ENCODE data around the gene PTPRK. TPM values are rescaled to one million over a fixed set of nuclear protein-coding genes. Genes with fewer than 3 reads are reported as not detected.

The PTPRK gene
- total and polyA plus RNA-seq, 2 donors (not counting 1 experiment from before 2014, with no cell fraction given), result 16.2 to 18.7 TPM

DNA sequence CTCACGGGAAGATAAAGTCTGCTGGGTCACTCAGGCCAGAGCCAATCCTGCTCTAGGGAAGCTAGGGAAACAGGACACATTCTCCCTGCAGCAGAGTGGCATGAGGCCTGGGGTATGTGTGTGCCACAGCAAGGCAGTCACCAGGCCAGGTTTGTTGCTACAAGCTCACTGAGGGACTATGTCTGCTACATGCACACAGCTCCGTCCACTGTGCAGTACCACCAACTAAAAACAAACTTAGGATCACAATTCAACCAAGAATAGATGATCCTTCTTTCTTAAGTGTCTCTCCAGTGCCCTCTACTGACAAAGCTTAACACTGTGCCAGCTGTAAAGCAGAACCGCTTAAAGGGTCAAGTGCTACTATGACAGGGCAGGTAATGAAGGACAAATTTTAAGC, 192.5 kb downstream of the PTPRK start:
- Histone ChIP-seq H2AFZ (ENCODE audit: insufficient read depth, low read depth, low read length, poor library complexity, severe bottlenecking) (no peak overlapping the region), H3K36me3 (replicated peaks in 1 of 2; ENCODE audit: control extremely low read depth in 1 of 2, control insufficient read depth in 1 of 2, extremely low read depth in 1 of 2, insufficient read depth in 2 of 2, low read length in 1 of 2) (no peaks in the 10 kb centered on the region), H4K20me1 (ENCODE audit: control insufficient read depth, insufficient read depth, low read length, poor library complexity, severe bottlenecking) (no peaks in the 10 kb centered on the region), H3K4me3 (ENCODE audit: control extremely low read depth in 1 of 5, extremely low read depth in 1 of 5, insufficient read depth in 1 of 5, low read depth in 2 of 5, low read length in 4 of 5) (no peak overlapping the region), H3K4me1 (ENCODE audit: control insufficient read depth in 2 of 2, insufficient read depth in 2 of 2, low read length in 2 of 2) (no peaks in the 10 kb centered on the region), H3K4me2 (replicated peaks; ENCODE audit: low read depth, low read length, poor library complexity, severe bottlenecking) (no peak overlapping the region), H3K27me3 (replicated peaks in 1 of 4; ENCODE audit: control extremely low read depth in 1 of 4, control insufficient read depth in 3 of 4, insufficient read depth in 4 of 4, low read length in 3 of 4) (no peaks in the 10 kb centered on the region), H3K27ac (ENCODE audit: low read length in 2 of 2) (no peak overlapping the region), H3K9me3 (ENCODE audit: control extremely low read depth in 1 of 3, control insufficient read depth in 2 of 3, insufficient read depth in 1 of 3, low read length in 2 of 3) (no peaks in the 10 kb centered on the region), H3K79me2 (ENCODE audit: control insufficient read depth, insufficient read depth, low read length) (no peaks in the 10 kb centered on the region), H3K9ac (ENCODE audit: low read length) (no peak overlapping the region)
- H3K4me1 Mint-ChIP-seq, result no peaks in the 10 kb centered on the region
- H3K9me3 Mint-ChIP-seq (ENCODE audit: insufficient read depth), result no peaks in the 10 kb centered on the region
- H3K27ac Mint-ChIP-seq, result no peak overlapping the region
- ATAC-seq (ENCODE audit: low read depth) (no peak), DNase-seq (peak; percentile 49)
- no peaks in the 10 kb centered on the region for H3K27me3 Mint-ChIP-seq
- ChIA-PET POLR2A (no interaction called here), CTCF (interaction anchor here (0.5 to 3.1 kb wide), 11 partner anchors 8 to 1247 kb away, joined by 3 to 27 read pairs (median 3); no protein-coding TSS in a partner anchor)
- H3K4me3 Mint-ChIP-seq, result no peak overlapping the region
- TF ChIP-seq, protein P1, sequence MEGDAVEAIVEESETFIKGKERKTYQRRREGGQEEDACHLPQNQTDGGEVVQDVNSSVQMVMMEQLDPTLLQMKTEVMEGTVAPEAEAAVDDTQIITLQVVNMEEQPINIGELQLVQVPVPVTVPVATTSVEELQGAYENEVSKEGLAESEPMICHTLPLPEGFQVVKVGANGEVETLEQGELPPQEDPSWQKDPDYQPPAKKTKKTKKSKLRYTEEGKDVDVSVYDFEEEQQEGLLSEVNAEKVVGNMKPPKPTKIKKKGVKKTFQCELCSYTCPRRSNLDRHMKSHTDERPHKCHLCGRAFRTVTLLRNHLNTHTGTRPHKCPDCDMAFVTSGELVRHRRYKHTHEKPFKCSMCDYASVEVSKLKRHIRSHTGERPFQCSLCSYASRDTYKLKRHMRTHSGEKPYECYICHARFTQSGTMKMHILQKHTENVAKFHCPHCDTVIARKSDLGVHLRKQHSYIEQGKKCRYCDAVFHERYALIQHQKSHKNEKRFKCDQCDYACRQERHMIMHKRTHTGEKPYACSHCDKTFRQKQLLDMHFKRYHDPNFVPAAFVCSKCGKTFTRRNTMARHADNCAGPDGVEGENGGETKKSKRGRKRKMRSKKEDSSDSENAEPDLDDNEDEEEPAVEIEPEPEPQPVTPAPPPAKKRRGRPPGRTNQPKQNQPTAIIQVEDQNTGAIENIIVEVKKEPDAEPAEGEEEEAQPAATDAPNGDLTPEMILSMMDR (IDR thresholded peaks at IDR 0.05), result peak; percentile 62
- TF ChIP-seq EZH2 (IDR thresholded peaks at IDR 0.05; ENCODE audit: borderline replicate concordance, insufficient read depth, low read depth, low read length, poor library complexity, severe bottlenecking), result no peak
- WGBS (ENCODE audit: insufficient coverage), result 88% methylated on average over 2 of the region's 3 CpGs
- intact Hi-C loops (cut with micrococcal nuclease), result no loop called here

DNA sequence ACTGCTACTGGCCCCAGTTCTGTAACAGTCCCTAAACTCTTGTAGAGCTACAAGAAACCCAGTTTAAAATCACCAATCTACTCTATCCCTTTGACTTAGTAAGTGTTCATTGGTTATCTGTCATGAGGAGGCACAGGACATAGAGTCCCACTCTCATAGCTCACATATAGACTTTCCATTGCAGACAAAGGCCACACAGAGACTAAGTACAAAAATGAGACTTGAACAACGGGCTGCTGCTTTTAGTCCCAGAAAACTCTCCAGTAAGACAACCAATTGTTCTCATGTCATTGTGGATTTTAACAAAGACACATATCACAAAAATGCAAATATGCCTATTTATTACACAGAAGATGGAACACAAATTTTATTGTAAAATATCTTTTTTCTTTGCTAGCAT, 197.4 kb downstream of the PTPRK start:
- H4K20me1 ChIP-seq (ENCODE audit: control insufficient read depth, insufficient read depth, low read length, poor library complexity, severe bottlenecking), result no peaks in the 10 kb centered on the region
- no peaks in the 10 kb centered on the region for H3K4me1 ChIP-seq (ENCODE audit: control insufficient read depth in 2 of 2, insufficient read depth in 2 of 2, low read length in 2 of 2)
- H3K4me1 Mint-ChIP-seq, result no peaks in the 10 kb centered on the region
- no peak overlapping the region for H3K4me2 ChIP-seq (replicated peaks; ENCODE audit: low read depth, low read length, poor library complexity, severe bottlenecking)
- intact Hi-C loops (cut with micrococcal nuclease), result no loop called here
- TF ChIP-seq EZH2 (IDR thresholded peaks at IDR 0.05; ENCODE audit: borderline replicate concordance, insufficient read depth, low read depth, low read length, poor library complexity, severe bottlenecking), result no peak
- TF ChIP-seq, protein P1 (IDR thresholded peaks at IDR 0.05), result no peak
- H3K9ac ChIP-seq (ENCODE audit: low read length), result no peak overlapping the region
- no peak overlapping the region for H3K27ac Mint-ChIP-seq
- H3K27me3 Mint-ChIP-seq, result no peaks in the 10 kb centered on the region
- ChIA-PET CTCF (no interaction called here), POLR2A (no interaction called here)
- DNase-seq, result no peak
- no peaks in the 10 kb centered on the region for H3K36me3 ChIP-seq (replicated peaks in 1 of 2; ENCODE audit: control extremely low read depth in 1 of 2, control insufficient read depth in 1 of 2, extremely low read depth in 1 of 2, insufficient read depth in 2 of 2, low read length in 1 of 2)
- ATAC-seq (ENCODE audit: low read depth), result no peak
- H3K4me3 Mint-ChIP-seq, result no peak overlapping the region
- H3K79me2 ChIP-seq (ENCODE audit: control insufficient read depth, insufficient read depth, low read length), result no peaks in the 10 kb centered on the region
- 83% methylated on average over 1 of the region's 1 CpG for WGBS (ENCODE audit: insufficient coverage)
- H2AFZ ChIP-seq (ENCODE audit: insufficient read depth, low read depth, low read length, poor library complexity, severe bottlenecking), result no peak overlapping the region
- H3K27me3 ChIP-seq (replicated peaks in 1 of 4; ENCODE audit: control extremely low read depth in 1 of 4, control insufficient read depth in 3 of 4, insufficient read depth in 4 of 4, low read length in 3 of 4), result no peaks in the 10 kb centered on the region
- H3K9me3 Mint-ChIP-seq (ENCODE audit: insufficient read depth), result no peaks in the 10 kb centered on the region
- no peak overlapping the region for H3K4me3 ChIP-seq (ENCODE audit: control extremely low read depth in 1 of 5, extremely low read depth in 1 of 5, insufficient read depth in 1 of 5, low read depth in 2 of 5, low read length in 4 of 5)
- H3K9me3 ChIP-seq (ENCODE audit: control extremely low read depth in 1 of 3, control insufficient read depth in 2 of 3, insufficient read depth in 1 of 3, low read length in 2 of 3), result no peaks in the 10 kb centered on the region
- no peak overlapping the region for H3K27ac ChIP-seq (ENCODE audit: low read length in 2 of 2)
